HG03520 (cell line): ENCODE measurements around the gene DCAF7.
A peak's percentile ranks its signal among the peaks of the same experiment; 100 is the strongest.

Source experiments
- ATAC-seq: cut with Tn5 transposase; IDR thresholded peaks from one replicate; pipeline ENCODE4 v1.9.1; 2021; ENCODE audit warnings: mild to moderate bottlenecking, moderate library complexity; ENCODE audit not compliant: unreplicated experiment

DCAF7 gene, protein sequence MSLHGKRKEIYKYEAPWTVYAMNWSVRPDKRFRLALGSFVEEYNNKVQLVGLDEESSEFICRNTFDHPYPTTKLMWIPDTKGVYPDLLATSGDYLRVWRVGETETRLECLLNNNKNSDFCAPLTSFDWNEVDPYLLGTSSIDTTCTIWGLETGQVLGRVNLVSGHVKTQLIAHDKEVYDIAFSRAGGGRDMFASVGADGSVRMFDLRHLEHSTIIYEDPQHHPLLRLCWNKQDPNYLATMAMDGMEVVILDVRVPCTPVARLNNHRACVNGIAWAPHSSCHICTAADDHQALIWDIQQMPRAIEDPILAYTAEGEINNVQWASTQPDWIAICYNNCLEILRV

DNA sequence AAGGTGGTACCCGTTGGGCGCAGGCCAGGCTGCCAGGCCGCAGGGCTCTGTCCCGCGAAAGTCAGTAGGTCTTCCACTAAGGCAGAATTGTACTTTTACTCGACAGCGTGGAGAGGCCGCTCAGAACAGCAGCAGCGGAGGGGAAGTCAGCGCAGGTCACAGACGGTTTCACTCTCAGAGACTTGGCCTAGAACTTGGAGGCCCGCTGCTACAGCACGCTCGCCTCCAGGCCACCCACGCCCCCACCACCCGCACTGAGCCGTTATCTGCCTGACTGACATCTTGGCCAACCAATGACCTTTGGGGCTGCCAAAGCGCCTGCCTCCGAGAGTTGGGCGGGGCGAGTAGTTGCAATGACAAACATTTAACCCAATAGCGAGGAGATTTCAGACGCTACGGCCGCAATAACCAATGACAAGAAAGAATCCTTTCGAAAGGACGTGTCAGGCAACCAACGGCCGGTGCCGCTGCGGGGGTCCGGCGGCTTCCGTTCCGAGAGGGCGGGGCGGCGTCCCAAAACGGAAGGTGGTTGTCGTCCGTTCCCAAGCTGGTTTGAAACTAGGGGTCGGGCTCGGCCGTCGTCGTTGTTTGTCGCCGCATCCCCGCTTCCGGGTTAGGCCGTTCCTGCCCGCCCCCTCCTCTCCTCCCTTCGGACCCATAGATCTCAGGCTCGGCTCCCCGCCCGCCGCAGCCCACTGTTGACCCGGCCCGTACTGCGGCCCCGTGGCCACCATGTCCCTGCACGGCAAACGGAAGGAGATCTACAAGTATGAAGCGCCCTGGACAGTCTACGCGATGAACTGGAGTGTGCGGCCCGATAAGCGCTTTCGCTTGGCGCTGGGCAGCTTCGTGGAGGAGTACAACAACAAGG, at the start of gene DCAF7:
Gene DCAF7, plus strand, starts transcription at position 532 of the 871 bp plus-strand sequence. Its CDS starts 201 bp downstream, at position 733.
- ATAC-seq: peak; percentile 94

DNA sequence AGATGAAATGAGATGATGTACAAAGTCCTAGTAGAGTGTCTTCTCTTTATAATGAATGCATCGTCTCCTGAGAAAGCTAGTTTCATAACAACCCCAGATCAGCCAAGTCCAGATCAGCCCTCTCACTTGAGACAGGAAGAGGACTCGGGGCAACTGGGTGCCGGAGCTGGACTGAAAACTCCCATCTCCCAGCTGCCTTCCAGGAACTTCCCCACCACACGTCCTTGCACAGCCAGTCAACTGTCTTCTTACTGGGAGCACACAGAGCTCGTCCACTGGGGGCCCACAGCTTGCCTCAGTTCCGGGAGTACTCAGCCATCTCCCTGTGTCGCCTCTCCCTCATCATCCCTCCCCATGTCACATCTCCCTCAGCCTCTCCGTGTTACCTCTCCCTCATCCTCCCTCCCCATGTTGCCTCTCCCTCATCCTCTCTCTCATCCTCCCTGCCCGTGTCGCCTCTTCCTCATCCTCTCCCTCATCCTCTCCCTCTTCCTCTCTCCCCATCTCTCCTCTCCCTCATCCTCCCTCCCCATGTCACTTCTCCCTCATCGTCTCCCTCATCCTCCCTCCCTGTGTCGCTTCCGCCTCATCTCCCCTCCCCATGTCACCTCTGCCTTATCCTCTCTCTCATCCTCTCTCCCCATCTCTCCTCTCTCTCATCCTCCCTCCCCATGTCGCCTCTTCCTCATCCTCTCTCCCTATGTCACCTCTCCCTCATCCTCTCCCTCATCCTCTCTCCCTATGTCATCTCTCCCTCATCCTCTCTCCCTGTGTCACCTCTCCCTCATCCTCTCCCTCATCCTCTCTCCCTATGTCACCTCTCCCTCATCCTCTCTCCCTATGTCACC, 49.5 kb upstream of the DCAF7 start:
- ATAC-seq: no peak

DNA sequence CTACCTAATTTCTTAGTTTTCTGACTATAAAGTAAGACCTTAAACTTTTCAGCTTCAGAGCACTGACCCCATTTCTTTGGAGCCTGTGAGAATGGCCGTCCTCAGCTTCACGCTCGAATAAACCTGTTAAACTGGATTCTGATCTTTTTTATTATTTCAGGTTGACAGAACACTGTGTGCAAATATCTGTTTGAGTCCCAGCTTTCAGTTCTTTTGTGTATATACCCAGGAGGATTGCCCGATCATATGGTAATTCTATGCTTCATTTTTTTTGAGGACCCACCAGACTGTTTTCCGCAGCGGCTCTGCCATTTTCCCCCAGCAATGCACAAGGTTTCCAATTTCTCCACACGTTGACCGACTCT, 47.0 kb upstream of the DCAF7 start:
- no peak for ATAC-seq

DNA sequence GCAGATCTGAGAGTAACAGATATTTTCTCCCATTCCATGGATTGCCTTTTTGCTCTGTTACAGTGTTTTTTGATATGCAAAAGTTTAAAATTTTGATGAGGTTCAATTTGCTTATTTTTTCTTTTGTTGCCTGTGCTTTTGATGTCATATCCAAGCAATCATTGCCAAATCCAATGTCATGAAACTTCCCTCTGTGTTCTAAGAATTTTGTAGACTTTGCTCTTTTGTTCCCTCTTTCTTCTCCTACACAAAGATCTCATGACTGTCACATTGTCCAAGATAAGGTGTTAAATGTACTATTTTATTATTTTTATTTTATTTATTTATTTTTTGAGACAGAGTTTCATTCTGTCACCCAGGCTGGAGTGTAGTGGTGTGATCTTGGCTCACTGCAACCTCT, 46.0 kb upstream of the DCAF7 start:
- no peak for ATAC-seq

DNA sequence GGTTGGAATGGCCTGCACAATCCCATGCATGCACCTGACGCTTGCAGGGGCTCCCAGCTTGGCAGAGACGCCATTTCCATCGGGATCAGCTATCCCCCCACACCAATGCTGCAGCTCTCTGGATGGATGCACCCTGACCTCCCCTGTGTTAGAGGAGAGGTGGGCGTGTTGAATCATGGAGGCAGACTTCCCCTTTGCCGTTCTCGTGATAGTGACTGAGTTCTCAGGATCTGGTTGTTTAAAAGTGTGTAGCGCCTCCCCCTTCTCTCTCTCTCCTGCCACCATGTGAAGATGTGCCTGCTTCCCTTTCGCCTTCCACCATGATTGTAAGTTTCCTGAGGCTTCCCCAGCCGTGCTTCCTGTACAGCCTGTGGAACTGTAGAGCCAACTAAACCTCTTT, 44.9 kb upstream of the DCAF7 start:
- ATAC-seq: no peak

DNA sequence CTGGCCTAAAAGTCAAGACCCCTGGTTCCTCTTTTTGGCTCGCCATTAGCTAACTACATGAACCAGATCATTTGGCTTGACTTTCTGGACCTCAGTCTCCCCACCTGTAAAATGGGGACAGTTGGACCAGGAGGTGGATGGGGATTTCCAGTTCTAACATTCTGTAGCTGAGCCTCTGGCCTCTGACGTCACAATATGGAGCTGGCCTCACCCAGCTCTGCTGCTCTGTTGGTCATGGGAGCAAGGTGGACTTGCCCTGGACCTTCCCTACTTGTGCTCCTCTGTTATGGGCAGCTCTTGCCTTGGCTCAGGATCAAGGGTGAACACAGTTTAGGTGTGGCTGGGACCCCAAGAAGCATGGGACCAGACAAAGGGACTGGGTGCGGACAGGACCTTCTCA, 43.6 kb upstream of the DCAF7 start:
- no peak for ATAC-seq

DNA sequence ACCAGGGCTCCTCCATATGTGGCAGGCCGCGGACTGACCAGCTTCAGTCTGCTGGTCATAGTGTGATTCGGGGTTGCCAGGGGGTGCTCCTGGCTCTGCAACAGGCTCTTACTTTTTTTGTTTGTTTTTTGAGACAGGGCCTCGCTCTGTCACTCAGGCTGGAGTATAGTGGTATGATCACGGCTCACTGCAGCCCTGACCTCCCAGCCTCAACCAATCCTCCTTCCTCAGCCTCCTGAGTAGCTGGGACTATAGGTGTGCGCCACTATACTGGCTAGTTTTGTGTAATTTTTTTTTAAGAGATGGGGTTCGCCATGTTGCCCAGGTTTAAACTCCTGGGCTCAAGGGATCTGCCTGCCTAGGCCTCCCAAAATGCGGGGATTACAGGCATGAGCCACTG, 38.9 kb upstream of the DCAF7 start:
- ATAC-seq: no peak

DNA sequence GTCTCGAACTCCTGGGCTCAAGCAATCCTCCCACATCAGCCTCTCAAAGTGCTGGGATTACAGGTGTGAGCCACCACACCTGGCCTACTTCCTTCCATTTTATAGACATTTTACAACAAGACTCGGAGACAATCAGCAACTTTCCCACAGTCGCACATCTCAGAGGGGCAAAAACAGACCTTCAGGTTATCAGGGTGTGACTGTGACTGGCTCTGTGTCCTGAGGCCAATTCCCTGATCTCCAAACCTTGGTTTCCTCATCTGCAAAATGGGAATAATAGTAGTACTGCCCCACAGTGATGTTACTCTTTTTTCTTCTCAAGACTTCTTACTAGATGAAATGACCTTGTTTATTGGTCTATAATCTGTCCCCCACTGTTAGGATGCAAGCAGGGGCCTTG, 37.9 kb upstream of the DCAF7 start:
- ATAC-seq: no peak

DNA sequence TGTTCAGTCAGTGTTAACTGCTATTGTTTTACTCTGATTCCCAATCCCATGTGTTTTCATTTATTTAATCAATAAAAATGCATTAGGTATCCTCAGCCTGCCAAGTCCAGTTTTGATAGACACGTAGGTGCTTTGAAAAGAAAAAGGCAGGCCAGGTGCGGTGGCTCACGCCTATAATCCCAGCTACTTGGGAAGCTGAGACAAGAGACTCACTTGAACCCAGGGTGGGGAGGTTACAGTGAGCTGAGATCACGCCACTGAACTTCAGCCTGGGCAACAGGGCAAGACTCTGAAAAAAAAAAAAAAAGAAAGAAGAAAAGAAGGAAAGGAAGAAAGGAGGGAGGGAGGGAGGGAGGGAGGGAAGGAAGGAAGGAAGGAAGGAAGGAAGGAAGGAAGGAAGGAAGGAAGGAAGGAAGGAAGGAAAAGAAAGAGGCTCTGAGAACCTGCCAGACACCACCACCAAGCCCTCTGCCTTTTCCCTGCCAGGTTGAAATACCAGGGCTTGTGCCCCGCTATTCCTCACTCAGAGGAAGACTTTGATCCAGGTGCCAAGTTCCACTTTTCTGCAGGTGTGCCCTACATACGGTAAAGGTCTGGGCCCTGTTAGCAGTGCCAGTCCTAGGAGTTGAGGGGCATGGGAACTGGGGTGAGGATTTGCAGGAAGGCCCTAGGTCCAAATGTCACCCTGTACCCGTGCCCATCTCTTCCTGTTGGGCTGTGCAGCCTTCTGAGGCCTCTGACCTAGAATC, 37.2 kb upstream of the DCAF7 start:
- ATAC-seq: no peak

DNA sequence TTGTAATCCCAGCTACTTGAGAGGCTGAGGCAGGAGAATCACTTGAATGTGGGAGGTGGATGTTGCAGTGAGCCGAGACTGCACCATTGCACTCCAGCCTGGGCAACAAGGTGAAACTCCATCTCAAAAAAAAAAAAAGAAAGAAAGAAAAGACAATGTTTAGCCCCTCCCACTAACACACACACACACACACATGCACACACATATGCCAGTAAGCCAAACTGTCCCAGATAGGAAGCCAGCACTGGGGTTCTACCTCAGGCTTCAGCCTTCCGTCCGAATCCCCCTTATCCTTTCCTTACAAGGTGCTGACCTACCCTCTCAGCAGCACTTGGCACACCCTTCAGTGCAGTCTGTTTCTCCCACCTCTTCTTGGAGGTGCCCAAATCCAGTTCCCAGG, 35.8 kb upstream of the DCAF7 start:
- ATAC-seq: no peak

DNA sequence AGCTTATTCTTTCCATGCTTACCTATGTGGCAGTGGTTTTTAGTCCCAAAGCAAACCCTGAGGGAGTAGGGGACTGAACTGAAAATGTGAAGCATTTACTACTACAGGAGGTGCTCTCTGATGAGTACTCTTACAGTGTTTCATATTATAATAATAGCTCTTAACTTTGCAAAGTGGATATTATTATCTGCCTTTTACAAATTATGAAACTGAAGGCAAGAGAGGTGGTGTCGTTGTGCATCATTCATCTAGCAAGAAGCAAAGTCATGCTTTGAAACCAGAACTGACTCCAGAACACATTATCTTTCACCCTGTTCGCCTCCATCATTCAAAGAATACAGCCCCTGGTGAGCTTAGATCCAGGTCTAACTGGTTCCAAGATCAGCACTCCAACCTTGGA, 35.3 kb upstream of the DCAF7 start:
- ATAC-seq: no peak

DNA sequence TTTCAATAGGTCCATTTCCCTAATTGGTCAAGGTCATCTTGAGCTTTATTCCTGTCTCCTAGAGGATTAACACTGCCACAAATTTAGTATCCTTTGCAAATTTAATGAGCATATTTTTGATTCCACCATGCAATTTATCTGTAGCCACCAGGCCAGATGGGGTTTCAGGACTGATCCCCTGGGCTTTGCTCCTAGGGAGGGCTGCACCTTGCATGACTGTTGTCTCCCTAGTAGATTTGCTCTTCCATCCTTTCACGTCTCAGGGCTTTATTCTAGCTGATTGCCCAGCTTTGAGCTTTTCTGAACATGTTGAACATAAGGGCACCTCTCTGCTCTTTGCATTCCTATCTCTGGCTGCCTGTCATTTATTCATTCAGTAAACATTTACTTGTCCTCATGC, 34.9 kb upstream of the DCAF7 start:
- ATAC-seq: no peak

DNA sequence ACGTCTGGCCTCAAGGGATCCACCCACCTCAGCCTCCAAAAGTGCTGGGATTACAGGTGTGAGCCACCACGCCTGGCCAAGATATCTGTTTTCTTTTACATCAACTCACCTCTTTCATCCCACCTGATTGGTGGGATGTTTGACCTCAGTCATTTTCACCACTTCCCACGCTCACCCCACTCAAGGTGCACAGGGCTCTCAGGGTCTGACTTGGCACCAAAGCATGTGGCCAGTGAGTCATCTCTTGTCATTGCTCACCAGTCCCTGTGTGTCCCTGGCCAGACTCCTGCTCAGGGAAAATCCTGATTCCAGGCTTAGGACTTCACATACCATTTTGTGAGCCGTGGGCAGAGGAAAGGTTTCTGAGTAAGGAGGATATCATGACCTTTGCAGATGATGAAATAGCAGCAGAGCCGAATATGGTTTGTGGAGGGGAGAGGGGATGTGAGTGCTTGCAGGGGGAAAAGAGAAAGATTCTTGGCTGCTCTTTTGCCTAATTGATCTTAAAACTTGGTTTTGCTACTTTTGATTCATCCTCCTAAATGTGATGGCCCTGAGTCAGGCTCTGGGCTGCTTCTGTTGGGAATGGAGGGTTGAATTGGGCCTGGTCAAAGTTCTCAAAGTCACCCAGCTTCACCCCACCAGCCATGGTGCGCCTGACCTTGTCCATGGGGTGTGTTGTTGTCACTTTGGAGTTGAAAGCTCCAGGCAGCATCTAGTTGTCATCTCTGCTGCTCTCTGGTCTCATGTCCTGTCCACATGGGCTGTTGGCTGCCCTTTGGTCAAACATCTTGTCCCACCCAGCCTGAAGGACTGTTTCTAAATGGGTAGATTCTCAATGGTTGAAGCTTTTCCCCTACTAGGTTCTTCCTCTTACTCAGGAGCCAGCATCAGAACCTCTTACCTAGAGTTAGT, 33.1 kb upstream of the DCAF7 start:
- ATAC-seq: no peak

DNA sequence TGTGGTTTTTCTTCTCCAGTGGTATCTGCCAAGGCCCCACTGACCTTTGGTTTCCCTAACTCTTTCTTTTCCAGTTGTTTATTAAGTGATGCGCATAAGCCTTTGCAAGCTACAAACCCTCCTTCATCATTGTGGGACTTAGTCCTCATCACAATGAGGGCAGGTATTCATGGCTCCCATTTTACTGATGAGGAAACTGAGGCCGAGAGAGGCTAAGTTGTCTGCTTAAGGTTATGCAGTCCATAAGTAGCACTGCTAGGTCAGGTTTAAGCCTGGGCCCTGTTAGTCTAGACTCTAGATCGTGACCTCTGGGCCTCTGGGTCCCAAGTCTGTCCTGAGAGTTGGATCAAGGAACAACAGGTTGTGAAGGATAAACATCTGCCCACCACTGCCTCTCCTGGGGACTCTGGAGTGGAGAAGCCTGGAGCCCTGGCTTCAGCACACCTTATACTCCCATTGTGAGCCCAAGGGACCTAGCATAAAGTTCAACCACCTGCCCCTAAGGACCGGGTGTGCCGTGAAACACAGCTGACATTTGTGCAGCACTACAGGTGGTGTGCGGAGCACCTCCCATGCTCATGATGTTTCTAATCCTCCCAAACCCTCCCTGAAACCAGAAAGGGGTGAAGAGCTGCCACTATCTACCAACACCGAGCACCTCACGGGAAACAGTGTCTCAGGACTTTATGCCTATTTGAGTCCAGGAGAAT, 32.3 kb upstream of the DCAF7 start:
- no peak for ATAC-seq

DNA sequence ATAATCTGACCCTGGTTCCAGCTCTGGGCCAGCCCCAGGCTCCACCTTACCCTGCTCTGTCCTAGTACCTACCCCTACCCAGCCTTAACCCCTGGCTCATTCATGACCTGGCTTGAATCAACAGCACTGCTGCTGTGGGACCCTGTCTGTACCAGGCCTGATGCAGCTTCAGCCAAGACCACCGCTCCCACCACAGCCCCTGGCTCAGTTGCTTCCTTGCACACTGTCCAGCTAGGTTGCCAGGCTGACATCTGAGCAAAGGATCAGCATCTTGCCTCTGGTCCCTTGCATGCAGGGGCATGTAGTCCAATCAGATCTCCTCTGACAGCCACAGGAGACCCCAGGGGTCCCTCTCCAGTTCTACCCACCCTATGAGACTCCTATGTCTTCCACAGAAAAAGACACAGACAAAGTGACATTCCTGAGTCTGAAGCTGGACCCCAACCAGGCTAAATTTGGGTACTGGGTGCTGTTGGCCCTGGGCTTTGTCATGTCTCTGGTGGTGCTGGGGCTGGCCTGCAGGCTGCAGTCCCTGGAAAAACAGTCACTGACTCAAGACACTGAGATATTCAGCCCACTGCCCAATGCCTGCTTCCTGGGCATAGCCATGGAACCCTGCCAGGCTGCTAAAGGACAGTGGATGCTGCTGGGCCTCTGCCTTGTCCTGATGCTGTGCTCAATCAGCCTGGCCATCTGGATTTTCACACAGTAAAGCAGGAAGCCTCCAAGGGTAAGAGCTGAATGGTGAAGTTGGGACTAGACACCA, 31.0 kb upstream of the DCAF7 start:
- no peak for ATAC-seq

DNA sequence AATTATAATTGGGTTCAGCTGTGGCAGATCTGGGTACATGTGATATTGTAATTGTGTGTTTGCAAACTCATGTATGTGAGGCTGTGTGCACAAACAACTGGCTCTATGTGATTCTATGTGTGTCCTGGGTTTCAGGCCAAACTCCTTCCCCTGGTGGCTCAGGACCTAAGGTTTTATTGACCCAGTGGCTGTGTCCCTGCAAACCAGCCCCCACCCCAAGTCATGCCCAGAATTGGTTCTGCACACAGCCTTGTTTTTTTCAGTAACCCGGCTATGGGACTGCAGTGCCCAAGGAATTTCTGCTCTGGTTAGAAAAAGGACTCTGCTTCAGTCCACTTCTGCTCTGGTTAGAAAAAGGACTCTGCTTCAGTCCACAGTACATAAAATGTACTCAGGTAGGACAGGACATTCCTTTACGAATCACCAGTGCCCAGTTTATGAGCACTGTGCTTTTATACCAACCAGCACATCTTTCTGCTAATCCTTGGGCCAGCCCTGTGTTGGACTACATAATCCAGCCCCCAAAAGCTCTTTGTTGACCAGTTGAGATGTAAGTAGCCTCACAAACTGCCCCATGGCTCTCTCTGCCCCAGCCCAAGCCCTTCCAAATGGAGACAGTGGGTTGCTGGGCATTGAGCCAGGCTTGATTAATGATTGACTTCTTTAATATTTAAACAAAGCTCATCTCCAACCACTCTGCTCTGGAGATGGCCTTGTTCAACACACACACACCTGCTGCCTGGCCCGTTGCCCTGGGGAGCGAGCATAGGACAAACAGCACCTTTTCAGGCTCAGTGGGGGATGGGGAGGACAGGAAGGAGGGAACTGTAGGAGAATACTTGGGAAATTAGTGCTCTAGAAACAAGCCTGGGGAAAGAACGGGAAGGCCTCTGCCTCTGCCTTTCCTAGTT, 30.1 kb upstream of the DCAF7 start:
- no peak for ATAC-seq

DNA sequence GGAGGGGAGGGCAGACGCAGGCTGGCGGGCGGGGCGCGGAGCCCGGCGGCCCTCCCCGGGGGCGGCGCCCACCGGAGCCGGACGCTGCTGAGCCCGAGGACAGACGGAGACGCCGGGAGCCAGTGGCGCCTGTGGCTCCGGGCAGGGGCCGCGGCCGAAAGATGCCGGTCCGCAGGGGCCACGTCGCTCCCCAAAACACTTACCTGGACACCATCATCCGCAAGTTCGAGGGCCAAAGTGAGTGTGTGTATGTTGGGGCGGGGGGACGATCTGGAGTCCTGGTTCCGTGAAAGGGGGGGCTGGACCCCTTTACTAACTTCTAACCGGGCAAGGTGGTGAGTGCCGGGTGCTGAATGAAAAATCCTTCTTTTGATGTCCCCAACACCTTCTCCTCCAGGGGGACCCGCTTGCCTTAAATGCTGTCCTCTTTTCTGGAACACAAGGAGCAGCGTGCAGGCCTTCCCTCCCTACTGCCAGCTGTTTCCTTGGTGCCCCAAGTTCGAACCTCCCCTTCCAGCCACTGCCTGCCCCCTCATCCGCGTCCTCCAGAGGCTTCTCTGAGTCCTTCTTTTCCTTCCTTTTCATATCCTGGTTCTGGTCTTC, 26.9 kb upstream of the DCAF7 start, which contains the start of gene KCNH6:
Gene KCNH6, plus strand, starts transcription at position 106 of the 603 bp plus-strand sequence. Its CDS starts 56 bp downstream, at position 162.
- no peak for ATAC-seq
